Measurements from ENCODE around the gene MMP2.

Gene MMP2

GRCh38 chr16:55508941-55509931 is 30.2 kb downstream of the MMP2 start, which contains the start of gene LPCAT2:
Gene LPCAT2 (plus strand): TSS chr16:55509072. CDS start chr16:55509182, 110 bp downstream.
- peak; percentile 63 for DNase-seq (ENCODE audit: extremely low read depth, low read depth)
- TF ChIP-seq CTCF (IDR thresholded peaks at IDR 0.05; ENCODE audit: low read depth, low read length, missing control alignments) = no peak
- H3K4me3 ChIP-seq (replicated peaks; ENCODE audit: low read depth, low read length) = peak within 1 kb of the TSS; percentile 64

- H3K4me3 ChIP-seq (replicated peaks; ENCODE audit: low read depth, low read length) = peak overlapping the region; percentile 64
- no peak for DNase-seq (ENCODE audit: extremely low read depth, low read depth)
- no peak for TF ChIP-seq CTCF (IDR thresholded peaks at IDR 0.05; ENCODE audit: low read depth, low read length, missing control alignments)
These were observed 31.3 kb downstream of the MMP2 start for GRCh38 chr16:55510185-55510805.

GRCh38 chr16:55512941-55513340 is 33.9 kb downstream of the MMP2 start:
- H3K4me3 ChIP-seq (replicated peaks; ENCODE audit: low read depth, low read length) = no peak overlapping the region
- DNase-seq (ENCODE audit: extremely low read depth, low read depth) = no peak
- TF ChIP-seq CTCF (IDR thresholded peaks at IDR 0.05; ENCODE audit: low read depth, low read length, missing control alignments) = no peak

GRCh38 chr16:55513616-55514015 is 34.6 kb downstream of the MMP2 start:
- no peak overlapping the region for H3K4me3 ChIP-seq (replicated peaks; ENCODE audit: low read depth, low read length)
- DNase-seq (ENCODE audit: extremely low read depth, low read depth) = no peak
- peak; percentile 23 for TF ChIP-seq CTCF (IDR thresholded peaks at IDR 0.05; ENCODE audit: low read depth, low read length, missing control alignments)

GRCh38 chr16:55515111-55515510 is 36.1 kb downstream of the MMP2 start:
- H3K4me3 ChIP-seq (replicated peaks; ENCODE audit: low read depth, low read length) = no peak overlapping the region
- no peak for TF ChIP-seq CTCF (IDR thresholded peaks at IDR 0.05; ENCODE audit: low read depth, low read length, missing control alignments)
- no peak for DNase-seq (ENCODE audit: extremely low read depth, low read depth)

- TF ChIP-seq CTCF (IDR thresholded peaks at IDR 0.05; ENCODE audit: low read depth, low read length, missing control alignments) = no peak
- no peak for DNase-seq (ENCODE audit: extremely low read depth, low read depth)
- no peak overlapping the region for H3K4me3 ChIP-seq (replicated peaks; ENCODE audit: low read depth, low read length)
These were observed 42.8 kb downstream of the MMP2 start for GRCh38 chr16:55521792-55522191.
